Panc1 (cell line): ENCODE measurements around the gene DCAF11. TPM values are rescaled to one million over a fixed set of nuclear protein-coding genes. Genes with fewer than 3 reads are reported as not detected.

Source experiments
- ATAC-seq: fragments of 200-7000 bp; cut with Tn5 transposase; 2 replicates; pipeline ENCODE4 v1.9.1; 2020; ENCODE audit warnings: mild to moderate bottlenecking, moderate library complexity
- BruUV-seq: library from RNA; stranded (reverse); fragments of 400-500 nt; replicated peaks from 2 replicates; lab custom pipeline; 2021; lab: Mats Ljungman, UMichigan
- CTCF ChIA-PET: fragments of 300-600 bp; sonication (Branson Sonifier 250); formaldehyde crosslinking; loops from one replicate; lab custom pipeline; 2022; ENCODE audit warnings: antibody characterized with exemption; lab: Charles Lee
- POLR2A ChIA-PET: fragments of 300-600 bp; sonication (Branson Sonifier 250); formaldehyde crosslinking; loops from one replicate; lab custom pipeline; 2022; ENCODE audit warnings: antibody characterized with exemption; lab: Charles Lee
- DNase-seq: peaks from one replicate; pipeline ENCODE4 v3.0.0-alpha.2; 2010; ENCODE audit warnings: low read depth, low spot score
- H3K27ac ChIP-seq: 2 replicates; pipeline ENCODE4 v1.5.1; 2011; ENCODE audit warnings: mild to moderate bottlenecking, low read length, inconsistent platforms
- H3K27me3 ChIP-seq: fragments of 200-500 bp; sonication (Bioruptor generic); 2 replicates; pipeline ENCODE4 v1.6.0; 2014; ENCODE audit warnings: low read length, inconsistent platforms; ENCODE audit not compliant: control insufficient read depth, insufficient read depth
- H3K36me3 ChIP-seq: fragments of 200-500 bp; sonication (Bioruptor generic); 2 replicates; pipeline ENCODE4 v1.5.1; 2014; ENCODE audit warnings: inconsistent platforms, mild to moderate bottlenecking, low read length, moderate library complexity; ENCODE audit not compliant: control insufficient read depth, insufficient read depth
- H3K4me1 ChIP-seq: 2 replicates; pipeline ENCODE4 v1.5.1; 2011; ENCODE audit warnings: inconsistent platforms, mild to moderate bottlenecking, low read length, moderate library complexity; ENCODE audit not compliant: control insufficient read depth, insufficient read depth
- H3K4me3 ChIP-seq, 2 experiments: 2 replicates each; pipeline ENCODE4 v1.5.1; 2011 to 2012; ENCODE audit warnings: low read depth in 2 of 2, low read length in 2 of 2, mild to moderate bottlenecking in 2 of 2, inconsistent platforms in 1 of 2, moderate library complexity in 1 of 2
- H3K9me3 ChIP-seq: fragments of 200-500 bp; sonication (Bioruptor generic); 2 replicates; pipeline ENCODE4 v1.5.1; 2014; ENCODE audit warnings: low read depth, mild to moderate bottlenecking, inconsistent platforms, low read length, moderate library complexity; ENCODE audit not compliant: control insufficient read depth, insufficient read depth
- POLR2AphosphoS5 ChIP-seq: IDR thresholded peaks from 2 replicates; pipeline ENCODE4 v1.6.1; 2012; ENCODE audit warnings: mild to moderate bottlenecking, low read depth, low read length, moderate library complexity
- SIN3A ChIP-seq: IDR thresholded peaks from 2 replicates; pipeline ENCODE4 v1.6.1; 2012; ENCODE audit warnings: low read depth, mild to moderate bottlenecking, low read length, moderate library complexity, borderline replicate concordance; ENCODE audit not compliant: insufficient read depth
- TCF7L2 ChIP-seq: IDR thresholded peaks from 2 replicates; pipeline ENCODE4 v1.6.1; 2011; ENCODE audit warnings: mild to moderate bottlenecking, low read depth, low read length, inconsistent platforms
- in situ Hi-C: cut with HindIII; loops from 2 replicates; pipeline ENCODE4 v1.10.0; 2016; ENCODE audit warnings: low sequenced_read_pairs, low pct_unique_long_range_greater_than_20kb
- intact Hi-C: fragments of 100-400 bp; cut with micrococcal nuclease; formaldehyde crosslinking; loops from one replicate; pipeline ENCODE4 v1.10.0; 2022; ENCODE audit not compliant: unreplicated experiment
- total RNA-seq: library from RNA; stranded (reverse); gene quantifications from one replicate; pipeline ENCODE4 v1.2.1, GENCODE V29; 2021; ENCODE audit not compliant: unreplicated experiment
- TF ChIP-seq, protein P1 (sequence below): fragments of 450-650 bp; IDR thresholded peaks from 2 replicates; pipeline ENCODE4 v1.5.1; 2017; ENCODE audit warnings: mild to moderate bottlenecking
- TF ChIP-seq, protein P2 (sequence below), 2 experiments: IDR thresholded peaks; 2 replicates each; pipeline ENCODE4 v1.6.1; 2011 to 2012; ENCODE audit warnings: low read depth in 2 of 2, control low read depth in 1 of 2, low read length in 1 of 2, mild to moderate bottlenecking in 1 of 2, moderate library complexity in 1 of 2; ENCODE audit not compliant: insufficient read depth in 1 of 2

The DCAF11 gene
- total RNA-seq, 1 experiment from 2014 or later = 37.4 TPM

DNA sequence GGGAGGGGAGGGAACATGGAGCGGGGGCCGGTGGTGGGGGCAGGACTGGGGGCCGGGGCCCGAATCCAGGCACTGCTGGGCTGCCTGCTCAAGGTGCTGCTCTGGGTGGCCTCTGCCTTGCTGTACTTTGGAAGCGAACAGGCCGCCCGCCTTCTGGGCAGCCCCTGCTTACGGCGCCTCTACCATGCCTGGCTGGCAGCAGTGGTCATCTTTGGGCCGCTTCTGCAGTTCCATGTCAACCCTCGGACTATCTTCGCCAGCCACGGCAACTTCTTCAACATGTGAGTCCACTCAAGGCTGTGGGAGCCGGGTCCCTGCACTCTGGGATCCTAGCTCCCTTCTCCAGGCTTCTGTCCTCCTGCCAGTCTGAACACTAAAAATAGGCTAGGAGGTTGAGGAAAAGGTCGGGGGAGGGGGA lies 17.0 kb downstream of the DCAF11 start:
- no peak overlapping the region for H3K4me3 ChIP-seq
- ATAC-seq = no peak
- POLR2A ChIA-PET = no interaction called here
- in situ Hi-C loops (no loop called here), intact Hi-C loops (no loop called here)
- TF ChIP-seq, protein P1, sequence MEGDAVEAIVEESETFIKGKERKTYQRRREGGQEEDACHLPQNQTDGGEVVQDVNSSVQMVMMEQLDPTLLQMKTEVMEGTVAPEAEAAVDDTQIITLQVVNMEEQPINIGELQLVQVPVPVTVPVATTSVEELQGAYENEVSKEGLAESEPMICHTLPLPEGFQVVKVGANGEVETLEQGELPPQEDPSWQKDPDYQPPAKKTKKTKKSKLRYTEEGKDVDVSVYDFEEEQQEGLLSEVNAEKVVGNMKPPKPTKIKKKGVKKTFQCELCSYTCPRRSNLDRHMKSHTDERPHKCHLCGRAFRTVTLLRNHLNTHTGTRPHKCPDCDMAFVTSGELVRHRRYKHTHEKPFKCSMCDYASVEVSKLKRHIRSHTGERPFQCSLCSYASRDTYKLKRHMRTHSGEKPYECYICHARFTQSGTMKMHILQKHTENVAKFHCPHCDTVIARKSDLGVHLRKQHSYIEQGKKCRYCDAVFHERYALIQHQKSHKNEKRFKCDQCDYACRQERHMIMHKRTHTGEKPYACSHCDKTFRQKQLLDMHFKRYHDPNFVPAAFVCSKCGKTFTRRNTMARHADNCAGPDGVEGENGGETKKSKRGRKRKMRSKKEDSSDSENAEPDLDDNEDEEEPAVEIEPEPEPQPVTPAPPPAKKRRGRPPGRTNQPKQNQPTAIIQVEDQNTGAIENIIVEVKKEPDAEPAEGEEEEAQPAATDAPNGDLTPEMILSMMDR = no peak
- no peak for TF ChIP-seq SIN3A
- no peak for TF ChIP-seq TCF7L2
- TF ChIP-seq, protein P2, sequence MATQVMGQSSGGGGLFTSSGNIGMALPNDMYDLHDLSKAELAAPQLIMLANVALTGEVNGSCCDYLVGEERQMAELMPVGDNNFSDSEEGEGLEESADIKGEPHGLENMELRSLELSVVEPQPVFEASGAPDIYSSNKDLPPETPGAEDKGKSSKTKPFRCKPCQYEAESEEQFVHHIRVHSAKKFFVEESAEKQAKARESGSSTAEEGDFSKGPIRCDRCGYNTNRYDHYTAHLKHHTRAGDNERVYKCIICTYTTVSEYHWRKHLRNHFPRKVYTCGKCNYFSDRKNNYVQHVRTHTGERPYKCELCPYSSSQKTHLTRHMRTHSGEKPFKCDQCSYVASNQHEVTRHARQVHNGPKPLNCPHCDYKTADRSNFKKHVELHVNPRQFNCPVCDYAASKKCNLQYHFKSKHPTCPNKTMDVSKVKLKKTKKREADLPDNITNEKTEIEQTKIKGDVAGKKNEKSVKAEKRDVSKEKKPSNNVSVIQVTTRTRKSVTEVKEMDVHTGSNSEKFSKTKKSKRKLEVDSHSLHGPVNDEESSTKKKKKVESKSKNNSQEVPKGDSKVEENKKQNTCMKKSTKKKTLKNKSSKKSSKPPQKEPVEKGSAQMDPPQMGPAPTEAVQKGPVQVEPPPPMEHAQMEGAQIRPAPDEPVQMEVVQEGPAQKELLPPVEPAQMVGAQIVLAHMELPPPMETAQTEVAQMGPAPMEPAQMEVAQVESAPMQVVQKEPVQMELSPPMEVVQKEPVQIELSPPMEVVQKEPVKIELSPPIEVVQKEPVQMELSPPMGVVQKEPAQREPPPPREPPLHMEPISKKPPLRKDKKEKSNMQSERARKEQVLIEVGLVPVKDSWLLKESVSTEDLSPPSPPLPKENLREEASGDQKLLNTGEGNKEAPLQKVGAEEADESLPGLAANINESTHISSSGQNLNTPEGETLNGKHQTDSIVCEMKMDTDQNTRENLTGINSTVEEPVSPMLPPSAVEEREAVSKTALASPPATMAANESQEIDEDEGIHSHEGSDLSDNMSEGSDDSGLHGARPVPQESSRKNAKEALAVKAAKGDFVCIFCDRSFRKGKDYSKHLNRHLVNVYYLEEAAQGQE (IDR thresholded peaks at IDR 0.05; ENCODE audit: insufficient read depth in 1 of 2, low read depth in 2 of 2, low read length in 1 of 2) = no peak
- no peak for TF ChIP-seq POLR2AphosphoS5
- no peak overlapping the region for H3K27ac ChIP-seq
- CTCF ChIA-PET = no interaction called here
- no TSS peak for BruUV-seq
- no peaks in the 10 kb centered on the region for H3K27me3 ChIP-seq
- peaks cover 6% of the 10 kb centered on the region for H3K4me1 ChIP-seq
- no peaks in the 10 kb centered on the region; the same call in 1 of the 2 replicates for H3K36me3 ChIP-seq
- no peak for DNase-seq
- H3K9me3 ChIP-seq = no peaks in the 10 kb centered on the region

DNA sequence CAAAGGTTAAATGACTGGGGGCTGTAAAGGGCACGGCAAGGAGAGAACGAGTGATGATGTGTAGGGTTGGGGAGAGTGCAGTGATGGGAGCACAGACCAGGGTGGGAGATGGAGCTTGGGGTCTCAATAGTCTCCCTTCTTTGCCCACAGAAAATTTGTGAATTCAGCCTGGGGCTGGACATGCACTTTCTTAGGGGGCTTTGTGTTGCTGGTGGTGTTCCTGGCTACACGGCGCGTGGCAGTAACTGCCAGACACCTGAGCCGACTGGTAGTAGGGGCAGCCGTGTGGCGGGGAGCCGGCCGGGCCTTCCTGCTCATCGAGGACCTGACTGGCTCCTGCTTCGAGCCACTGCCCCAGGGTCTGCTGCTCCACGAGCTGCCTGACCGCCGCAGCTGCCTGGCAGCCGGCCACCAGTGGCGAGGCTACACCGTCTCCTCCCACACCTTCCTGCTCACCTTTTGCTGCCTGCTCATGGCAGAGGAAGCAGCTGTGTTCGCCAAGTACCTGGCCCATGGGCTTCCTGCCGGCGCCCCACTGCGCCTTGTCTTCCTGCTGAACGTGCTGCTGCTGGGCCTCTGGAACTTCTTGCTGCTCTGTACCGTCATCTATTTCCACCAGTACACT lies 17.6 kb downstream of the DCAF11 start:
- no peak overlapping the region for H3K27ac ChIP-seq
- ChIA-PET POLR2A (no interaction called here), CTCF (no interaction called here)
- no peak for TF ChIP-seq POLR2AphosphoS5
- TF ChIP-seq, protein P2 (IDR thresholded peaks at IDR 0.05; ENCODE audit: insufficient read depth in 1 of 2, low read depth in 2 of 2, low read length in 1 of 2) = no peak
- TF ChIP-seq SIN3A = no peak
- no peak for TF ChIP-seq TCF7L2
- TF ChIP-seq, protein P1 = no peak
- no TSS peak for BruUV-seq
- no peak overlapping the region for H3K4me3 ChIP-seq
- ATAC-seq (no peak), DNase-seq (no peak)
- intact Hi-C loops = no loop called here
- peaks cover 8% of the 10 kb centered on the region for H3K4me1 ChIP-seq
- H3K36me3 ChIP-seq = no peaks in the 10 kb centered on the region; the same call in 1 of the 2 replicates
- no peaks in the 10 kb centered on the region for H3K27me3 ChIP-seq
- H3K9me3 ChIP-seq = no peaks in the 10 kb centered on the region
- in situ Hi-C loops = no loop called here
